Neural progenitor cell (in vitro differentiated cells): ENCODE data around the gene SLC6A7. TPM values are rescaled to one million over a fixed set of nuclear protein-coding genes. Genes with fewer than 3 reads are reported as not detected.

Experiments used
- DNase-seq: peaks from one replicate; pipeline ENCODE4 v3.0.0-alpha.2; 2016; ENCODE audit warnings: low spot score
- H2AFZ ChIP-seq: fragments of 200-600 bp; sonication (generic); replicated peaks from 2 replicates; pipeline ENCODE4 v1.6.1; 2016; ENCODE audit warnings: antibody characterized with exemption
- H3F3A ChIP-seq: fragments of 200-600 bp; sonication (generic); 2 replicates; pipeline ENCODE4 v1.6.1; 2016; ENCODE audit warnings: antibody characterized with exemption, low read depth
- H3K27ac ChIP-seq: fragments of 200-600 bp; sonication (generic); 2 replicates; pipeline ENCODE4 v1.5.1; 2016; ENCODE audit warnings: mild to moderate bottlenecking
- H3K27me3 ChIP-seq: fragments of 200-600 bp; sonication (generic); 2 replicates; pipeline ENCODE4 v1.6.1; 2016; ENCODE audit warnings: mild to moderate bottlenecking, moderate library complexity
- H3K36me3 ChIP-seq: fragments of 200-600 bp; sonication (generic); 2 replicates; pipeline ENCODE4 v1.5.1; 2016
- H3K4me1 ChIP-seq: fragments of 200-600 bp; sonication (generic); 2 replicates; pipeline ENCODE4 v1.6.1; 2016; ENCODE audit warnings: mixed run types
- H3K4me2 ChIP-seq: fragments of 200-600 bp; sonication (generic); 2 replicates; pipeline ENCODE4 v1.6.1; 2016
- H3K4me3 ChIP-seq: fragments of 200-600 bp; sonication (generic); 2 replicates; pipeline ENCODE4 v1.5.1; 2016
- H3K79me2 ChIP-seq: fragments of 200-600 bp; sonication (generic); 2 replicates; pipeline ENCODE4 v1.6.1; 2016; ENCODE audit warnings: low read depth
- H3K9ac ChIP-seq: fragments of 200-600 bp; sonication (generic); 2 replicates; pipeline ENCODE4 v1.6.1; 2016
- H3K9me3 ChIP-seq: fragments of 200-600 bp; sonication (generic); 2 replicates; pipeline ENCODE4 v1.5.1; 2016; ENCODE audit warnings: low read depth
- H4K20me1 ChIP-seq: fragments of 200-600 bp; sonication (generic); 2 replicates; pipeline ENCODE4 v1.6.1; 2016; ENCODE audit warnings: low read depth
- H3K27ac Mint-ChIP-seq: 3 replicates; pipeline ENCODE4 v1.8.0; 2021; ENCODE audit warnings: mixed read lengths
- H3K27me3 Mint-ChIP-seq: 2 replicates; pipeline ENCODE4 v1.8.0; 2022; ENCODE audit warnings: low read depth, mild to moderate bottlenecking, inconsistent platforms, moderate library complexity, mixed read lengths; ENCODE audit not compliant: insufficient read depth
- H3K36me3 Mint-ChIP-seq: 3 replicates; pipeline ENCODE4 v1.8.0; 2021; ENCODE audit warnings: mixed read lengths
- H3K4me1 Mint-ChIP-seq: 3 replicates; pipeline ENCODE4 v1.8.0; 2021; ENCODE audit warnings: mixed read lengths
- H3K4me3 Mint-ChIP-seq: 3 replicates; pipeline ENCODE4 v1.8.0; 2021; ENCODE audit warnings: mild to moderate bottlenecking, moderate library complexity, mixed read lengths
- H3K9me3 Mint-ChIP-seq: 3 replicates; pipeline ENCODE4 v1.8.0; 2020; ENCODE audit warnings: mixed read lengths
- EZH2 ChIP-seq: fragments of 200-600 bp; sonication (generic); IDR thresholded peaks from 2 replicates; pipeline ENCODE4 v1.6.1; 2017; ENCODE audit warnings: antibody characterized with exemption, mild to moderate bottlenecking, moderate library complexity
- EZH2phosphoT487 ChIP-seq: fragments of 200-600 bp; sonication (generic); IDR thresholded peaks from 2 replicates; pipeline ENCODE4 v1.6.1; 2017; ENCODE audit warnings: antibody characterized with exemption
- total RNA-seq: library from RNA; depleted of rRNA; stranded (reverse); fragments of >200 nt; gene quantifications from 2 replicates; pipeline ENCODE4 v1.2.3, GENCODE V29; 2015; ENCODE audit warnings: low replicate concordance
- TF ChIP-seq, protein P1 (sequence below): fragments of 200-600 bp; sonication (generic); IDR thresholded peaks from 2 replicates; pipeline ENCODE4 v1.5.1; 2017; ENCODE audit warnings: antibody characterized with exemption, mild to moderate bottlenecking

Gene SLC6A7
- total RNA-seq, 1 donor from 2014 or later = not detected

GRCh38 chr5:150195736-150196485 lies 6.0 kb downstream of the SLC6A7 start:
- peaks cover 24% of the 10 kb centered on the region for H3K27me3 Mint-ChIP-seq
- H3K36me3 ChIP-seq = no peaks in the 10 kb centered on the region
- H3K4me1 ChIP-seq = no peaks in the 10 kb centered on the region
- peaks cover 7% of the 10 kb centered on the region for H3K4me1 Mint-ChIP-seq
- H3K4me3 ChIP-seq = no peak overlapping the region
- no peaks in the 10 kb centered on the region for H3K9me3 Mint-ChIP-seq
- DNase-seq = no peak
- H3K9me3 ChIP-seq = no peaks in the 10 kb centered on the region
- H2AFZ ChIP-seq = no peak overlapping the region
- TF ChIP-seq EZH2 = no peak
- TF ChIP-seq, protein P1, sequence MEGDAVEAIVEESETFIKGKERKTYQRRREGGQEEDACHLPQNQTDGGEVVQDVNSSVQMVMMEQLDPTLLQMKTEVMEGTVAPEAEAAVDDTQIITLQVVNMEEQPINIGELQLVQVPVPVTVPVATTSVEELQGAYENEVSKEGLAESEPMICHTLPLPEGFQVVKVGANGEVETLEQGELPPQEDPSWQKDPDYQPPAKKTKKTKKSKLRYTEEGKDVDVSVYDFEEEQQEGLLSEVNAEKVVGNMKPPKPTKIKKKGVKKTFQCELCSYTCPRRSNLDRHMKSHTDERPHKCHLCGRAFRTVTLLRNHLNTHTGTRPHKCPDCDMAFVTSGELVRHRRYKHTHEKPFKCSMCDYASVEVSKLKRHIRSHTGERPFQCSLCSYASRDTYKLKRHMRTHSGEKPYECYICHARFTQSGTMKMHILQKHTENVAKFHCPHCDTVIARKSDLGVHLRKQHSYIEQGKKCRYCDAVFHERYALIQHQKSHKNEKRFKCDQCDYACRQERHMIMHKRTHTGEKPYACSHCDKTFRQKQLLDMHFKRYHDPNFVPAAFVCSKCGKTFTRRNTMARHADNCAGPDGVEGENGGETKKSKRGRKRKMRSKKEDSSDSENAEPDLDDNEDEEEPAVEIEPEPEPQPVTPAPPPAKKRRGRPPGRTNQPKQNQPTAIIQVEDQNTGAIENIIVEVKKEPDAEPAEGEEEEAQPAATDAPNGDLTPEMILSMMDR = no peak
- TF ChIP-seq EZH2phosphoT487 = no peak
- H3K27ac Mint-ChIP-seq = no peak overlapping the region
- H3K4me2 ChIP-seq = no peak overlapping the region
- peaks cover 39% of the 10 kb centered on the region for H3K27me3 ChIP-seq
- no peak overlapping the region for H3K4me3 Mint-ChIP-seq
- H3K79me2 ChIP-seq = no peaks in the 10 kb centered on the region
- H3K9ac ChIP-seq = no peak overlapping the region
- no peaks in the 10 kb centered on the region for H4K20me1 ChIP-seq
- no peaks in the 10 kb centered on the region for H3F3A ChIP-seq
- no peak overlapping the region for H3K27ac ChIP-seq
- H3K36me3 Mint-ChIP-seq = no peaks in the 10 kb centered on the region

DNA sequence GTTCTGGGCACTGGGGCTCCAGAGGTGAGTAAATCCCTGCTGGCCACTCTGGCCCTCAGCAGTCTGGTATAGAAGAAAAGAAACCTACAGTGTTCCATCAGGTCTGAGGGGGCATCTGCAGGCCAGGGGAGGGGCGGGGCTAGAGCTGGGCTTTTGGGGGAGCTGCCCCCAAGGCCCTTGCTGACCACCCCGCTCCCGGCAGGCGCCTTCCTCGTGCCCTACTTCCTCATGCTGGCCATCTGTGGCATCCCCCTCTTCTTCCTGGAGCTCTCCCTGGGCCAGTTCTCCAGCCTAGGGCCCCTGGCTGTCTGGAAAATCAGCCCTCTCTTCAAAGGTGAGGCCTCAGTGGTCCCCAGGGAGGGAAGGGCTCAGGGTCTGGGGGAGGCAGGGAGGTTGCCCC lies 6.7 kb downstream of the SLC6A7 start:
- Histone ChIP-seq H3K9ac (no peak overlapping the region), H3K9me3 (no peaks in the 10 kb centered on the region), H3K79me2 (no peaks in the 10 kb centered on the region), H3K36me3 (no peaks in the 10 kb centered on the region), H3F3A (no peaks in the 10 kb centered on the region), H3K4me2 (no peak overlapping the region), H4K20me1 (no peaks in the 10 kb centered on the region), H3K4me3 (no peak overlapping the region), H3K27me3 (peaks cover 33% of the 10 kb centered on the region), H2AFZ (no peak overlapping the region), H3K27ac (no peak overlapping the region), H3K4me1 (no peaks in the 10 kb centered on the region)
- TF ChIP-seq EZH2phosphoT487 (no peak), EZH2 (no peak)
- TF ChIP-seq, protein P1 = no peak
- DNase-seq = no peak
- H3K27ac Mint-ChIP-seq = no peak overlapping the region
- H3K4me1 Mint-ChIP-seq = peaks cover 5% of the 10 kb centered on the region
- no peak overlapping the region for H3K4me3 Mint-ChIP-seq
- no peaks in the 10 kb centered on the region for H3K9me3 Mint-ChIP-seq
- H3K27me3 Mint-ChIP-seq = peaks cover 22% of the 10 kb centered on the region
- H3K36me3 Mint-ChIP-seq = no peaks in the 10 kb centered on the region

GRCh38 chr5:150196986-150197385 lies 7.1 kb downstream of the SLC6A7 start:
- Histone ChIP-seq H3K27me3 (peaks cover 29% of the 10 kb centered on the region), H3F3A (no peaks in the 10 kb centered on the region), H3K9me3 (no peaks in the 10 kb centered on the region), H3K36me3 (no peaks in the 10 kb centered on the region), H3K9ac (no peak overlapping the region), H3K4me2 (no peak overlapping the region), H3K27ac (no peak overlapping the region), H3K79me2 (no peaks in the 10 kb centered on the region), H2AFZ (no peak overlapping the region), H3K4me1 (no peaks in the 10 kb centered on the region), H4K20me1 (no peaks in the 10 kb centered on the region), H3K4me3 (no peak overlapping the region)
- peaks cover 5% of the 10 kb centered on the region for H3K4me1 Mint-ChIP-seq
- no peak overlapping the region for H3K27ac Mint-ChIP-seq
- DNase-seq = no peak
- no peak overlapping the region for H3K4me3 Mint-ChIP-seq
- no peaks in the 10 kb centered on the region for H3K9me3 Mint-ChIP-seq
- H3K27me3 Mint-ChIP-seq = peaks cover 20% of the 10 kb centered on the region
- no peak for TF ChIP-seq EZH2phosphoT487
- TF ChIP-seq, protein P1 = no peak
- no peak for TF ChIP-seq EZH2
- no peaks in the 10 kb centered on the region for H3K36me3 Mint-ChIP-seq
